ENCODE results near the gene ISL2. TPM values are rescaled to one million over a fixed set of nuclear protein-coding genes. Genes with fewer than 3 reads are reported as not detected.

Gene ISL2
- total and polyA plus RNA-seq, 4 donors: 0.03 to 0.14 TPM; not detected in 2

DNA sequence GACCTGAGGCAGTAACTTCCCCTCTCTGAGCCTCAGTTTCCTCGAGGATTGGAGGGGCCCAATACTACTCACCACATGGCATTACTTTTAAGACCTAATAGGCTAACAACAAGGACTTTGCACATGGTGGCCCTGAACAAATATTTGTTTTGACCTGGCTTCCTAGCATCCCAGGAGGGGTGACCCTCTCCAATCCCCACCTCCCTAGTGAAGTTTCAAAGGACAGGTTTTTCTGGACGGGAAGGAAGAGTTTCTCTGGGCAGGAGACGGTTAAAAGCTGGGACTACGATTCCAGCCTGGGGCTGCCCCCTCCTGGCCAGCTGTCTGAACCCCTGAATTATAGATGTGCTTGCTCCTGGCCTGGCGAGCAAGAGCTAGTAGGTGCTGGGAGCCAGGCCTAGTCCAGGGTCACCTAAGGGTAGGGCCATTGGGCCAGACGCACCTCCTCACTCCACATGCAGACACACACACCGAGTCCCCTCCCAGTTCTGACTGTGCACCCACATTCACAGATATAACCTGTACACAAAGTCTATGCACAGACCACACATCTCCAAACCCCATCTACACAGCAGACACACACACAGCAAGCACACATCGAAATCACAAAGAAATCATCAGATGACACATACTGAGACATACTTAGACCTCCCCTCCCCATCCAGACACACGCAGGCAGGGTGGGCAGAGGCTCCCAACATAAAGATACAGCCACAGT is 2.7 kb upstream of the ISL2 start:
- peaks cover 0 to 25% (median 13%) of the 10 kb centered on the region in 4 donors for H3K27me3 ChIP-seq (ENCODE audit: control insufficient read depth in 4 of 4, insufficient read depth in 4 of 4, low read length in 3 of 4)
- TF ChIP-seq ATF3 (IDR thresholded peaks at IDR 0.05) (no peak), RAD21 (IDR thresholded peaks at IDR 0.05) (peak; percentile 20 to 34), HNF4A (conservative IDR thresholded peaks at IDR 0.05) (no peak), EGR1 (IDR thresholded peaks at IDR 0.05; ENCODE audit: low read depth in 2 of 2) (no peak), FOXA2 (IDR thresholded peaks at IDR 0.05) (no peak)
- 56% methylated on average over 9 of the region's 9 CpGs for WGBS
- no peak overlapping the region for H3K27ac ChIP-seq (ENCODE audit: low read depth in 1 of 2, low read length in 2 of 2)
- peaks cover 0 to 14% (median 1%) of the 10 kb centered on the region in 4 donors for H3K9me3 ChIP-seq (ENCODE audit: control insufficient read depth in 4 of 4, low read length in 3 of 4)
- peaks cover 0 to 26% (median 11%) of the 10 kb centered on the region in 4 donors for H3K4me1 ChIP-seq (ENCODE audit: control insufficient read depth in 4 of 4, insufficient read depth in 4 of 4, low read length in 3 of 4)
- H3K4me3 ChIP-seq (ENCODE audit: low read depth in 1 of 3, low read length in 3 of 3): no peak overlapping the region
- DNase-seq (ENCODE audit: low spot score): no peak
- no peak overlapping the region for H3K9ac ChIP-seq (ENCODE audit: low read depth in 1 of 2, low read length in 2 of 2)
- H3K36me3 ChIP-seq (ENCODE audit: control insufficient read depth in 4 of 4, insufficient read depth in 3 of 4, low read depth in 1 of 4, low read length in 3 of 4): no peaks in the 10 kb centered on the region

- no peak for DNase-seq (ENCODE audit: low spot score)
- 35% methylated on average over 44 of the region's 44 CpGs for WGBS
- no peak for TF ChIP-seq ATF3 (IDR thresholded peaks at IDR 0.05)
- no peak for TF ChIP-seq ZBTB33 (IDR thresholded peaks at IDR 0.05)
- TF ChIP-seq RAD21 (IDR thresholded peaks at IDR 0.05): no peak
- no peak for TF ChIP-seq FOXA2 (IDR thresholded peaks at IDR 0.05)
- TF ChIP-seq YY1 (IDR thresholded peaks at IDR 0.05): no peak
- no peak for TF ChIP-seq GABPA (IDR thresholded peaks at IDR 0.05 in 1 of 2, conservative IDR thresholded peaks at IDR 0.05 in 1 of 2)
- no peak for TF ChIP-seq RXRA (IDR thresholded peaks at IDR 0.05)
- TF ChIP-seq TAF1 (conservative IDR thresholded peaks at IDR 0.05): no peak
- no peak for TF ChIP-seq JUND (IDR thresholded peaks at IDR 0.05)
- TF ChIP-seq MAX (IDR thresholded peaks at IDR 0.05): no peak
- no peak for TF ChIP-seq NR2F2 (IDR thresholded peaks at IDR 0.05)
- TF ChIP-seq SP1 (IDR thresholded peaks at IDR 0.05): no peak
- TF ChIP-seq HNF4G (IDR thresholded peaks at IDR 0.05): no peak
- TF ChIP-seq EGR1 (IDR thresholded peaks at IDR 0.05; ENCODE audit: low read depth in 2 of 2): no peak
- TF ChIP-seq, protein P1, sequence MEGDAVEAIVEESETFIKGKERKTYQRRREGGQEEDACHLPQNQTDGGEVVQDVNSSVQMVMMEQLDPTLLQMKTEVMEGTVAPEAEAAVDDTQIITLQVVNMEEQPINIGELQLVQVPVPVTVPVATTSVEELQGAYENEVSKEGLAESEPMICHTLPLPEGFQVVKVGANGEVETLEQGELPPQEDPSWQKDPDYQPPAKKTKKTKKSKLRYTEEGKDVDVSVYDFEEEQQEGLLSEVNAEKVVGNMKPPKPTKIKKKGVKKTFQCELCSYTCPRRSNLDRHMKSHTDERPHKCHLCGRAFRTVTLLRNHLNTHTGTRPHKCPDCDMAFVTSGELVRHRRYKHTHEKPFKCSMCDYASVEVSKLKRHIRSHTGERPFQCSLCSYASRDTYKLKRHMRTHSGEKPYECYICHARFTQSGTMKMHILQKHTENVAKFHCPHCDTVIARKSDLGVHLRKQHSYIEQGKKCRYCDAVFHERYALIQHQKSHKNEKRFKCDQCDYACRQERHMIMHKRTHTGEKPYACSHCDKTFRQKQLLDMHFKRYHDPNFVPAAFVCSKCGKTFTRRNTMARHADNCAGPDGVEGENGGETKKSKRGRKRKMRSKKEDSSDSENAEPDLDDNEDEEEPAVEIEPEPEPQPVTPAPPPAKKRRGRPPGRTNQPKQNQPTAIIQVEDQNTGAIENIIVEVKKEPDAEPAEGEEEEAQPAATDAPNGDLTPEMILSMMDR (IDR thresholded peaks at IDR 0.05; ENCODE audit: low read depth, low read length, missing input control): no peak
- no peak for TF ChIP-seq FOXA1 (IDR thresholded peaks at IDR 0.05)
- no peak for TF ChIP-seq HNF4A (conservative IDR thresholded peaks at IDR 0.05)
- no peak for TF ChIP-seq REST (IDR thresholded peaks at IDR 0.05)
- Histone ChIP-seq H3K9me3 (ENCODE audit: control insufficient read depth in 4 of 4, low read length in 3 of 4) (peaks cover 0 to 14% (median 1%) of the 10 kb centered on the region in 4 donors), H3K4me3 (ENCODE audit: low read depth in 1 of 3, low read length in 3 of 3) (no peak overlapping the region), H3K4me1 (ENCODE audit: control insufficient read depth in 4 of 4, insufficient read depth in 4 of 4, low read length in 3 of 4) (peaks cover 2 to 29% (median 11%) of the 10 kb centered on the region in 4 donors), H3K27me3 (ENCODE audit: control insufficient read depth in 4 of 4, insufficient read depth in 4 of 4, low read length in 3 of 4) (peaks cover 0 to 32% (median 18%) of the 10 kb centered on the region in 4 donors), H3K27ac (ENCODE audit: low read depth in 1 of 2, low read length in 2 of 2) (no peak overlapping the region), H3K9ac (ENCODE audit: low read depth in 1 of 2, low read length in 2 of 2) (no peak overlapping the region), H3K36me3 (ENCODE audit: control insufficient read depth in 4 of 4, insufficient read depth in 3 of 4, low read depth in 1 of 4, low read length in 3 of 4) (no peaks in the 10 kb centered on the region)
These were observed 1.9 kb upstream of the ISL2 start for GRCh38 chr15:76334438-76335306.
